ENCODE data around the gene GLP2R. TPM values are rescaled to one million over a fixed set of nuclear protein-coding genes. Genes with fewer than 3 reads are reported as not detected.

The GLP2R gene
- total RNA-seq, 1 experiment from 2014 or later: not detected

GRCh38 chr17:9802697-9803096, 23.0 kb upstream of the GLP2R start:
- peaks cover 4% of the 10 kb centered on the region; the same call in 1 of the 2 replicates for H3K9me3 Mint-ChIP-seq
- POLR2A ChIA-PET: no interaction called here
- no peak for TF ChIP-seq MLX (CRISPR knock-in tag; IDR thresholded peaks at IDR 0.05)
- TF ChIP-seq, protein P1, sequence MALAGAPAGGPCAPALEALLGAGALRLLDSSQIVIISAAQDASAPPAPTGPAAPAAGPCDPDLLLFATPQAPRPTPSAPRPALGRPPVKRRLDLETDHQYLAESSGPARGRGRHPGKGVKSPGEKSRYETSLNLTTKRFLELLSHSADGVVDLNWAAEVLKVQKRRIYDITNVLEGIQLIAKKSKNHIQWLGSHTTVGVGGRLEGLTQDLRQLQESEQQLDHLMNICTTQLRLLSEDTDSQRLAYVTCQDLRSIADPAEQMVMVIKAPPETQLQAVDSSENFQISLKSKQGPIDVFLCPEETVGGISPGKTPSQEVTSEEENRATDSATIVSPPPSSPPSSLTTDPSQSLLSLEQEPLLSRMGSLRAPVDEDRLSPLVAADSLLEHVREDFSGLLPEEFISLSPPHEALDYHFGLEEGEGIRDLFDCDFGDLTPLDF (CRISPR knock-in tag; IDR thresholded peaks at IDR 0.05): no peak
- no peak for TF ChIP-seq GRHL2 (CRISPR knock-in tag; IDR thresholded peaks at IDR 0.05; ENCODE audit: insufficient replicate concordance, severe bottlenecking)
- TF ChIP-seq USF1 (CRISPR knock-in tag; IDR thresholded peaks at IDR 0.05): no peak
- no peak for TF ChIP-seq ZNF219 (CRISPR knock-in tag; IDR thresholded peaks at IDR 0.05; ENCODE audit: borderline replicate concordance)
- no peak for TF ChIP-seq ZNF396 (CRISPR knock-in tag; IDR thresholded peaks at IDR 0.05; ENCODE audit: borderline replicate concordance)
- TF ChIP-seq, protein P2, sequence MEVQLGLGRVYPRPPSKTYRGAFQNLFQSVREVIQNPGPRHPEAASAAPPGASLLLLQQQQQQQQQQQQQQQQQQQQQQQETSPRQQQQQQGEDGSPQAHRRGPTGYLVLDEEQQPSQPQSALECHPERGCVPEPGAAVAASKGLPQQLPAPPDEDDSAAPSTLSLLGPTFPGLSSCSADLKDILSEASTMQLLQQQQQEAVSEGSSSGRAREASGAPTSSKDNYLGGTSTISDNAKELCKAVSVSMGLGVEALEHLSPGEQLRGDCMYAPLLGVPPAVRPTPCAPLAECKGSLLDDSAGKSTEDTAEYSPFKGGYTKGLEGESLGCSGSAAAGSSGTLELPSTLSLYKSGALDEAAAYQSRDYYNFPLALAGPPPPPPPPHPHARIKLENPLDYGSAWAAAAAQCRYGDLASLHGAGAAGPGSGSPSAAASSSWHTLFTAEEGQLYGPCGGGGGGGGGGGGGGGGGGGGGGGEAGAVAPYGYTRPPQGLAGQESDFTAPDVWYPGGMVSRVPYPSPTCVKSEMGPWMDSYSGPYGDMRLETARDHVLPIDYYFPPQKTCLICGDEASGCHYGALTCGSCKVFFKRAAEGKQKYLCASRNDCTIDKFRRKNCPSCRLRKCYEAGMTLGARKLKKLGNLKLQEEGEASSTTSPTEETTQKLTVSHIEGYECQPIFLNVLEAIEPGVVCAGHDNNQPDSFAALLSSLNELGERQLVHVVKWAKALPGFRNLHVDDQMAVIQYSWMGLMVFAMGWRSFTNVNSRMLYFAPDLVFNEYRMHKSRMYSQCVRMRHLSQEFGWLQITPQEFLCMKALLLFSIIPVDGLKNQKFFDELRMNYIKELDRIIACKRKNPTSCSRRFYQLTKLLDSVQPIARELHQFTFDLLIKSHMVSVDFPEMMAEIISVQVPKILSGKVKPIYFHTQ (CRISPR knock-in tag; IDR thresholded peaks at IDR 0.05): no peak
- TF ChIP-seq PRDM15 (CRISPR knock-in tag; IDR thresholded peaks at IDR 0.05): no peak
- TF ChIP-seq, protein P3, sequence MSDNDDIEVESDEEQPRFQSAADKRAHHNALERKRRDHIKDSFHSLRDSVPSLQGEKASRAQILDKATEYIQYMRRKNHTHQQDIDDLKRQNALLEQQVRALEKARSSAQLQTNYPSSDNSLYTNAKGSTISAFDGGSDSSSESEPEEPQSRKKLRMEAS (CRISPR knock-in tag; IDR thresholded peaks at IDR 0.05): no peak
- TF ChIP-seq ATF1 (CRISPR knock-in tag; IDR thresholded peaks at IDR 0.05): no peak
- TF ChIP-seq, protein P4, sequence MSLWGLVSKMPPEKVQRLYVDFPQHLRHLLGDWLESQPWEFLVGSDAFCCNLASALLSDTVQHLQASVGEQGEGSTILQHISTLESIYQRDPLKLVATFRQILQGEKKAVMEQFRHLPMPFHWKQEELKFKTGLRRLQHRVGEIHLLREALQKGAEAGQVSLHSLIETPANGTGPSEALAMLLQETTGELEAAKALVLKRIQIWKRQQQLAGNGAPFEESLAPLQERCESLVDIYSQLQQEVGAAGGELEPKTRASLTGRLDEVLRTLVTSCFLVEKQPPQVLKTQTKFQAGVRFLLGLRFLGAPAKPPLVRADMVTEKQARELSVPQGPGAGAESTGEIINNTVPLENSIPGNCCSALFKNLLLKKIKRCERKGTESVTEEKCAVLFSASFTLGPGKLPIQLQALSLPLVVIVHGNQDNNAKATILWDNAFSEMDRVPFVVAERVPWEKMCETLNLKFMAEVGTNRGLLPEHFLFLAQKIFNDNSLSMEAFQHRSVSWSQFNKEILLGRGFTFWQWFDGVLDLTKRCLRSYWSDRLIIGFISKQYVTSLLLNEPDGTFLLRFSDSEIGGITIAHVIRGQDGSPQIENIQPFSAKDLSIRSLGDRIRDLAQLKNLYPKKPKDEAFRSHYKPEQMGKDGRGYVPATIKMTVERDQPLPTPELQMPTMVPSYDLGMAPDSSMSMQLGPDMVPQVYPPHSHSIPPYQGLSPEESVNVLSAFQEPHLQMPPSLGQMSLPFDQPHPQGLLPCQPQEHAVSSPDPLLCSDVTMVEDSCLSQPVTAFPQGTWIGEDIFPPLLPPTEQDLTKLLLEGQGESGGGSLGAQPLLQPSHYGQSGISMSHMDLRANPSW (CRISPR knock-in tag; conservative IDR thresholded peaks at IDR 0.05; ENCODE audit: low read depth): no peak
- TF ChIP-seq NR2C2 (CRISPR knock-in tag; IDR thresholded peaks at IDR 0.05): no peak
- no peak for TF ChIP-seq TP53 (CRISPR knock-in tag; IDR thresholded peaks at IDR 0.05)
- no peak for TF ChIP-seq FOXJ3 (CRISPR knock-in tag; IDR thresholded peaks at IDR 0.05; ENCODE audit: borderline replicate concordance)
- TF ChIP-seq CREB1 (CRISPR knock-in tag; IDR thresholded peaks at IDR 0.05): no peak
- TF ChIP-seq AFF4 (CRISPR knock-in tag; IDR thresholded peaks at IDR 0.05; ENCODE audit: borderline replicate concordance): no peak
- no peak for TF ChIP-seq ZNF138 (CRISPR knock-in tag; conservative IDR thresholded peaks at IDR 0.05)
- TF ChIP-seq, protein P5, sequence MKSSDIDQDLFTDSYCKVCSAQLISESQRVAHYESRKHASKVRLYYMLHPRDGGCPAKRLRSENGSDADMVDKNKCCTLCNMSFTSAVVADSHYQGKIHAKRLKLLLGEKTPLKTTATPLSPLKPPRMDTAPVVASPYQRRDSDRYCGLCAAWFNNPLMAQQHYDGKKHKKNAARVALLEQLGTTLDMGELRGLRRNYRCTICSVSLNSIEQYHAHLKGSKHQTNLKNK (CRISPR knock-in tag; IDR thresholded peaks at IDR 0.05): no peak
- H3K27me3 Mint-ChIP-seq (ENCODE audit: low read depth): no peaks in the 10 kb centered on the region
- no peak overlapping the region for H3K4me3 Mint-ChIP-seq
- H3K36me3 Mint-ChIP-seq: no peaks in the 10 kb centered on the region
- no peaks in the 10 kb centered on the region for H3K4me1 Mint-ChIP-seq
- ATAC-seq (no peak), DNase-seq (ENCODE audit: low spot score) (no peak)
- no peak overlapping the region for H3K27ac Mint-ChIP-seq
- CTCF ChIA-PET: interaction anchor here (0.6 to 1.8 kb wide), 3 partner anchors 34 to 87 kb away, joined by 3 to 5 read pairs (median 5); no protein-coding TSS in a partner anchor
